ENCODE measurements around the gene PKDREJ.

DNA sequence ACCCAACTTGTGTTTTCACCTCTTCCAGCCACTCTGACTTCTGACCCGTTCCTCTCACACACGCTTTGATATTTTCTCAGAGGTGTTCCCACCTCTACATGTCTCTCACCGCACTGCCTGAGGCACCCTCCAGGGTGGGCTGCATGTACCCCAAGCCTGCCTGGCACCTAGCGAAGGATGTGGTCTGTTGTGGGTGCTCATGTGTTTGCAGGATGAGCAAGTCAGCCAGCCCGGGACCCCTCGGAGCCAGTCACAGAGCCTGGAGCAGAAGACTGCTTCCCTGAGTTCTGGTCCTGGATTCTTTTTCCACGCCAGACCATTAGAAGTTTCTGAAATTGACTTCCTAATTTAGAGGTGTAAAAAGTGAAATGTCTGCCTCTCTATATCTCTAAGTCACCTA, 37.3 kb upstream of the PKDREJ start:
- TF ChIP-seq CTCF (IDR thresholded peaks at IDR 0.05; ENCODE audit: low read depth, low read length) (no peak), POLR2A (IDR thresholded peaks at IDR 0.05; ENCODE audit: extremely low read depth, insufficient read length) (no peak), MYC (IDR thresholded peaks at IDR 0.05; ENCODE audit: low read depth, low read length) (no peak), MAX (IDR thresholded peaks at IDR 0.05; ENCODE audit: low read depth, low read length) (no peak)
